Caco-2 (cell line): ENCODE measurements around the gene PPP2R2D. TPM values are rescaled to one million over a fixed set of nuclear protein-coding genes. Genes with fewer than 3 reads are reported as not detected.

Experiments used
- BruUV-seq: library from RNA; stranded (reverse); fragments of 400-500 nt; replicated peaks from 2 replicates; lab custom pipeline; 2021; lab: Mats Ljungman, UMichigan
- CTCF ChIA-PET: fragments of 300-600 bp; sonication (Branson Sonifier 250); formaldehyde crosslinking; loops from one replicate; lab custom pipeline; 2022; ENCODE audit warnings: antibody characterized with exemption; lab: Charles Lee
- POLR2A ChIA-PET: fragments of 300-600 bp; sonication (Branson Sonifier 250); formaldehyde crosslinking; loops from one replicate; lab custom pipeline; 2022; ENCODE audit warnings: antibody characterized with exemption; lab: Charles Lee
- DNase-seq, 2 experiments: peaks; one replicate each; pipeline versions ENCODE4 v3.0.0 to v3.0.0-alpha.2; 2020 to 2022
- H3K27me3 ChIP-seq: replicated peaks from 2 replicates; pipeline ENCODE4 v1.6.0; 2011; ENCODE audit warnings: low read length; ENCODE audit not compliant: control insufficient read depth, insufficient read depth
- H3K36me3 ChIP-seq: 2 replicates; pipeline ENCODE4 v1.5.1; 2011; ENCODE audit warnings: low read length; ENCODE audit not compliant: control insufficient read depth, insufficient read depth
- H3K4me1 ChIP-seq: fragments of 250-450 bp; sonication (Bioruptor Pico); 2 replicates; pipeline ENCODE4 v1.5.1; 2020; ENCODE audit warnings: mild to moderate bottlenecking
- H3K4me3 ChIP-seq: 2 replicates; pipeline ENCODE4 v1.5.1; 2011; ENCODE audit warnings: low read depth, mild to moderate bottlenecking, control low read depth, low read length
- H3K9me3 ChIP-seq: fragments of 250-450 bp; sonication (Bioruptor Pico); 2 replicates; pipeline ENCODE4 v1.5.1; 2020; ENCODE audit warnings: mild to moderate bottlenecking, moderate library complexity
- H3K27ac Mint-ChIP-seq: one replicate; pipeline ENCODE4 v1.8.0; 2022; ENCODE audit warnings: mixed read lengths; ENCODE audit not compliant: unreplicated experiment
- H3K27me3 Mint-ChIP-seq: one replicate; pipeline ENCODE4 v1.8.0; 2022; ENCODE audit warnings: mixed read lengths; ENCODE audit not compliant: insufficient read depth, unreplicated experiment
- H3K36me3 Mint-ChIP-seq: one replicate; pipeline ENCODE4 v1.8.0; 2022; ENCODE audit warnings: mild to moderate bottlenecking, mixed read lengths; ENCODE audit not compliant: insufficient read depth, unreplicated experiment
- H3K4me1 Mint-ChIP-seq: one replicate; pipeline ENCODE4 v1.8.0; 2022; ENCODE audit warnings: low read depth, mixed read lengths; ENCODE audit not compliant: unreplicated experiment
- H3K4me3 Mint-ChIP-seq: one replicate; pipeline ENCODE4 v1.8.0; 2022; ENCODE audit warnings: mild to moderate bottlenecking, moderate library complexity, mixed read lengths; ENCODE audit not compliant: unreplicated experiment
- H3K9me3 Mint-ChIP-seq: one replicate; pipeline ENCODE4 v1.8.0; 2022; ENCODE audit warnings: mixed read lengths; ENCODE audit not compliant: unreplicated experiment
- CTCF ChIP-seq, 2 experiments: fragments of 200-600 bp in 1 of 2; IDR thresholded peaks; 1 replicate in 1 of 2; 2 replicates in 1 of 2; pipeline versions ENCODE4 v1.5.1 to v1.8.0; 2011 to 2022; ENCODE audit warnings: antibody characterized with exemption in 1 of 2, control low read depth in 1 of 2, inconsistent platforms in 1 of 2, low read depth in 1 of 2, low read length in 1 of 2, mild to moderate bottlenecking in 1 of 2, moderate library complexity in 1 of 2; ENCODE audit not compliant: insufficient read depth in 1 of 2, severe bottlenecking in 1 of 2, unreplicated experiment in 1 of 2
- intact Hi-C: fragments of 100-400 bp; cut with micrococcal nuclease; formaldehyde crosslinking; loops from one replicate; pipeline ENCODE4 v1.10.0; 2022; ENCODE audit not compliant: unreplicated experiment
- total RNA-seq: library from RNA; stranded (reverse); gene quantifications from 2 replicates; pipeline ENCODE4 v1.2.3, GENCODE V29; 2022

PPP2R2D gene
- total RNA-seq, 1 experiment from 2014 or later: 34.4 TPM

GRCh38 chr10:131936736-131937135, 35.9 kb downstream of the PPP2R2D start:
- no peak overlapping the region for H3K4me3 ChIP-seq
- POLR2A ChIA-PET: no interaction called here
- peaks cover 42% of the 10 kb centered on the region for H3K36me3 Mint-ChIP-seq
- H3K4me1 ChIP-seq: no peaks in the 10 kb centered on the region
- H3K27me3 Mint-ChIP-seq: no peaks in the 10 kb centered on the region
- H3K9me3 ChIP-seq: no peaks in the 10 kb centered on the region
- no peak for DNase-seq
- CTCF ChIA-PET: no interaction called here
- H3K36me3 ChIP-seq: no peaks in the 10 kb centered on the region; the same call in 1 of the 2 replicates
- H3K9me3 Mint-ChIP-seq: no peaks in the 10 kb centered on the region
- TF ChIP-seq CTCF (IDR thresholded peaks at IDR 0.05; ENCODE audit: insufficient read depth in 1 of 2, low read depth in 1 of 2, low read length in 1 of 2, severe bottlenecking in 1 of 2, unreplicated experiment in 1 of 2): no peak
- H3K4me1 Mint-ChIP-seq: no peaks in the 10 kb centered on the region
- no peak overlapping the region for H3K4me3 Mint-ChIP-seq
- intact Hi-C loops: no loop called here
- no peak overlapping the region for H3K27ac Mint-ChIP-seq
- H3K27me3 ChIP-seq: no peaks in the 10 kb centered on the region
- BruUV-seq: no TSS peak

GRCh38 chr10:131937836-131938235, 37.0 kb downstream of the PPP2R2D start:
- peaks cover 49% of the 10 kb centered on the region for H3K36me3 Mint-ChIP-seq
- H3K9me3 Mint-ChIP-seq: no peaks in the 10 kb centered on the region
- no peaks in the 10 kb centered on the region for H3K27me3 Mint-ChIP-seq
- CTCF ChIA-PET: no interaction called here
- H3K4me1 Mint-ChIP-seq: no peaks in the 10 kb centered on the region
- no TSS peak for BruUV-seq
- DNase-seq: no peak
- H3K4me3 Mint-ChIP-seq: no peak overlapping the region
- Histone ChIP-seq H3K9me3 (no peaks in the 10 kb centered on the region), H3K4me1 (no peaks in the 10 kb centered on the region), H3K36me3 (no peaks in the 10 kb centered on the region; the same call in none of the 2 replicates), H3K27me3 (no peaks in the 10 kb centered on the region), H3K4me3 (no peak overlapping the region)
- POLR2A ChIA-PET: no interaction called here
- no peak for TF ChIP-seq CTCF (IDR thresholded peaks at IDR 0.05; ENCODE audit: insufficient read depth in 1 of 2, low read depth in 1 of 2, low read length in 1 of 2, severe bottlenecking in 1 of 2, unreplicated experiment in 1 of 2)
- H3K27ac Mint-ChIP-seq: no peak overlapping the region
- intact Hi-C loops: no loop called here

GRCh38 chr10:131938681-131939080, 37.9 kb downstream of the PPP2R2D start:
- peaks cover 55% of the 10 kb centered on the region for H3K36me3 Mint-ChIP-seq
- POLR2A ChIA-PET: no interaction called here
- BruUV-seq: no TSS peak
- Histone ChIP-seq H3K9me3 (no peaks in the 10 kb centered on the region), H3K4me3 (no peak overlapping the region), H3K4me1 (no peaks in the 10 kb centered on the region), H3K27me3 (no peaks in the 10 kb centered on the region), H3K36me3 (no peaks in the 10 kb centered on the region; the same call in none of the 2 replicates)
- H3K27ac Mint-ChIP-seq: no peak overlapping the region
- no peaks in the 10 kb centered on the region for H3K9me3 Mint-ChIP-seq
- no peaks in the 10 kb centered on the region for H3K27me3 Mint-ChIP-seq
- CTCF ChIA-PET: no interaction called here
- H3K4me1 Mint-ChIP-seq: no peaks in the 10 kb centered on the region
- TF ChIP-seq CTCF (IDR thresholded peaks at IDR 0.05; ENCODE audit: insufficient read depth in 1 of 2, low read depth in 1 of 2, low read length in 1 of 2, severe bottlenecking in 1 of 2, unreplicated experiment in 1 of 2): no peak
- no peak overlapping the region for H3K4me3 Mint-ChIP-seq
- DNase-seq: no peak
- intact Hi-C loops: no loop called here
